SK-N-SH (cell line): ENCODE measurements around the gene ACAP2.

ENCODE experiments used
- CTCF ChIP-seq: fragments of 200-600 bp; sonication (generic); IDR thresholded peaks from 2 replicates; pipeline ENCODE4 v1.6.1; 2017; ENCODE audit warnings: antibody characterized with exemption, mild to moderate bottlenecking, moderate library complexity
- FOXM1 ChIP-seq: IDR thresholded peaks from 2 replicates; pipeline ENCODE4 v1.4.0; 2012; ENCODE audit warnings: low read depth, mild to moderate bottlenecking
- GABPA ChIP-seq: IDR thresholded peaks from 2 replicates; pipeline ENCODE4 v1.4.0; 2012; ENCODE audit warnings: low read depth, mild to moderate bottlenecking
- POLR2AphosphoS5 ChIP-seq: IDR thresholded peaks from 2 replicates; pipeline ENCODE4 v1.6.1; 2012; ENCODE audit warnings: low read depth, low read length
- RAD21 ChIP-seq: IDR thresholded peaks from 2 replicates; pipeline ENCODE4 v1.6.1; 2012; ENCODE audit warnings: mild to moderate bottlenecking, low read length
- SIN3A ChIP-seq: IDR thresholded peaks from 2 replicates; pipeline ENCODE4 v1.6.1; 2012; ENCODE audit warnings: low read depth, mild to moderate bottlenecking, low read length, moderate library complexity, borderline replicate concordance
- TAF1 ChIP-seq: IDR thresholded peaks from 2 replicates; pipeline ENCODE4 v1.6.1; 2012; ENCODE audit warnings: low read depth, mild to moderate bottlenecking, low read length, moderate library complexity, borderline replicate concordance
- USF2 ChIP-seq: fragments of 150-350 bp; IDR thresholded peaks from 2 replicates; pipeline ENCODE4 v1.6.1; 2017; ENCODE audit warnings: antibody characterized with exemption, low read length, low read depth, borderline replicate concordance

- TF ChIP-seq CTCF = no peak
- no peak for TF ChIP-seq GABPA
- no peak for TF ChIP-seq POLR2AphosphoS5
- TF ChIP-seq USF2 = no peak
- no peak for TF ChIP-seq RAD21
- no peak for TF ChIP-seq FOXM1
- no peak for TF ChIP-seq SIN3A
- TF ChIP-seq TAF1 = no peak
Observed at GRCh38 chr3:195266428-195266827, 176.4 kb downstream of the ACAP2 start.
